NT2/D1 (cell line): ENCODE results near the gene ALKBH2.

Experiments used
- SUZ12 ChIP-seq: IDR thresholded peaks from 2 replicates; pipeline ENCODE4 v1.6.1; 2011; ENCODE audit not compliant: insufficient read length, insufficient read depth; ENCODE audit errors: extremely low read depth
- YY1 ChIP-seq: IDR thresholded peaks from 2 replicates; pipeline ENCODE4 v1.6.1; 2011; ENCODE audit not compliant: insufficient read length, insufficient read depth

DNA sequence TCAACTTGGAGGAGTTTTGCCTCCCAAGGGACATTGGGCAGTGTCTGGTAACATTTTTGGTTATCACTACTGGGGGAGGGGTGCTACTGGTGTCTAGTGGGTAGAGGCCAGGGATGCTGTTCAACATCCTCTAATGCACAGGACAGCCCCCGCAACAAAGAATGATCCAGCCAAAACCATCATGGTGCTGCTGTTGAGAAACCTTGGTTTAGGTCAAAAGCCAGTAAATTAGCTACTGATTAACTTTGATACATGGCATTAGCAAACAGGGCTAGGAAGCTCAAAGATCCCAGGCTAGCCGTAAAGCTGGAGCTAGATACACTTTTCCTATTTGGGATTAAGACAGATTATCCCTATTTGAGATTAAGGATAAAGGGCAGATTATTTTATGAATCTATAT lies 8.8 kb downstream of the ALKBH2 start:
- TF ChIP-seq YY1 (no peak), SUZ12 (no peak)
